HEK293 (cell line): Measurements from ENCODE around the gene ADCYAP1R1.

Source experiments
- CTCF ChIA-PET: fragments of 350-600 bp; formaldehyde crosslinking; extraction: SDS; loops from one replicate; lab custom pipeline; 2021; ENCODE audit warnings: antibody characterized with exemption; lab: Yijun Ruan, JAX
- POLR2A ChIA-PET: fragments of 300-600 bp; formaldehyde crosslinking; extraction: SDS; loops from one replicate; lab custom pipeline; 2020; ENCODE audit warnings: antibody characterized with exemption, inconsistent platforms; lab: Yijun Ruan, JAX
- H3K27ac ChIP-seq: fragments of 200-500 bp; sonication (Bioruptor generic); 2 replicates; pipeline ENCODE4 v1.5.1; 2014; ENCODE audit warnings: low read depth, low read length, control low read depth, inconsistent platforms; ENCODE audit errors: extremely low read depth
- H3K36me3 ChIP-seq, 2 experiments: fragments of 200-500 bp in 1 of 2; sonication (Bioruptor generic) in 1 of 2; 1 replicate in 1 of 2; 2 replicates in 1 of 2; pipeline ENCODE4 v1.5.1; 2014 to 2017; ENCODE audit warnings: inconsistent platforms in 2 of 2, low read length in 2 of 2; ENCODE audit not compliant: control insufficient read depth in 2 of 2, insufficient read depth in 1 of 2
- H3K4me1 ChIP-seq: fragments of 200-500 bp; sonication (Bioruptor generic); 2 replicates; pipeline ENCODE4 v1.5.1; 2014; ENCODE audit warnings: mild to moderate bottlenecking, low read length, inconsistent platforms; ENCODE audit not compliant: control insufficient read depth, insufficient read depth
- H3K4me3 ChIP-seq: 2 replicates; pipeline ENCODE4 v1.5.1; 2011; ENCODE audit warnings: low read depth, mild to moderate bottlenecking, control low read depth, low read length, moderate library complexity
- H3K9me3 ChIP-seq: fragments of 200-500 bp; sonication (Bioruptor generic); 2 replicates; pipeline ENCODE4 v1.5.1; 2014; ENCODE audit warnings: low read depth, low read length, inconsistent platforms; ENCODE audit not compliant: control insufficient read depth, insufficient read depth
- REPIN1 ChIP-seq: fragments of 450-650 bp; formaldehyde crosslinking; IDR thresholded peaks from 2 replicates; pipeline ENCODE4 v1.5.1; 2017; ENCODE audit warnings: missing biosample characterization, missing genetic modification characterization, low read depth
- SCRT2 ChIP-seq: fragments of 450-650 bp; formaldehyde crosslinking; IDR thresholded peaks from 2 replicates; pipeline ENCODE4 v1.5.1; 2016; ENCODE audit warnings: missing biosample characterization, missing genetic modification characterization
- ZBTB17 ChIP-seq: fragments of 450-650 bp; formaldehyde crosslinking; IDR thresholded peaks from 2 replicates; pipeline ENCODE4 v1.5.1; 2016; ENCODE audit warnings: missing biosample characterization, missing genetic modification characterization
- ZFHX2 ChIP-seq: fragments of 450-650 bp; formaldehyde crosslinking; conservative IDR thresholded peaks from 2 replicates; pipeline ENCODE4 v1.5.1; 2016; ENCODE audit warnings: missing biosample characterization, missing genetic modification characterization
- ZNF223 ChIP-seq: fragments of 450-650 bp; formaldehyde crosslinking; IDR thresholded peaks from 2 replicates; pipeline ENCODE4 v1.5.1; 2016; ENCODE audit warnings: missing biosample characterization, missing genetic modification characterization
- ZNF239 ChIP-seq: fragments of 450-650 bp; formaldehyde crosslinking; IDR thresholded peaks from 2 replicates; pipeline ENCODE4 v1.5.1; 2016; ENCODE audit warnings: missing biosample characterization, missing genetic modification characterization
- ZNF292 ChIP-seq: fragments of 450-650 bp; formaldehyde crosslinking; IDR thresholded peaks from 2 replicates; pipeline ENCODE4 v1.5.1; 2016; ENCODE audit warnings: low read depth, missing biosample characterization, missing genetic modification characterization, borderline replicate concordance
- ZNF404 ChIP-seq: fragments of 450-650 bp; formaldehyde crosslinking; IDR thresholded peaks from 2 replicates; pipeline ENCODE4 v1.5.1; 2017; ENCODE audit warnings: missing biosample characterization, missing genetic modification characterization
- ZNF433 ChIP-seq: fragments of 450-650 bp; formaldehyde crosslinking; IDR thresholded peaks from 2 replicates; pipeline ENCODE4 v1.5.1; 2016; ENCODE audit warnings: missing biosample characterization, missing genetic modification characterization, low read depth
- ZNF561 ChIP-seq: fragments of 450-650 bp; IDR thresholded peaks from 2 replicates; pipeline ENCODE4 v1.5.1; 2018; ENCODE audit warnings: missing biosample characterization, missing genetic modification characterization, borderline replicate concordance
- ZNF623 ChIP-seq: fragments of 450-650 bp; formaldehyde crosslinking; IDR thresholded peaks from 2 replicates; pipeline ENCODE4 v1.5.1; 2016; ENCODE audit warnings: missing biosample characterization, missing genetic modification characterization
- ZNF654 ChIP-seq: fragments of 450-650 bp; formaldehyde crosslinking; IDR thresholded peaks from 2 replicates; pipeline ENCODE4 v1.5.1; 2016; ENCODE audit warnings: low read depth, missing biosample characterization, missing genetic modification characterization
- ZNF777 ChIP-seq: fragments of 450-650 bp; formaldehyde crosslinking; IDR thresholded peaks from 2 replicates; pipeline ENCODE4 v1.5.1; 2017; ENCODE audit warnings: missing biosample characterization, missing genetic modification characterization, borderline replicate concordance
- ZXDB ChIP-seq: fragments of 450-650 bp; formaldehyde crosslinking; IDR thresholded peaks from 2 replicates; pipeline ENCODE4 v1.5.1; 2016; ENCODE audit warnings: missing biosample characterization, missing genetic modification characterization
- TF ChIP-seq, protein P1 (sequence below): fragments of 450-650 bp; formaldehyde crosslinking; IDR thresholded peaks from 2 replicates; pipeline ENCODE4 v1.5.1; 2016; ENCODE audit warnings: missing biosample characterization, missing genetic modification characterization
- TF ChIP-seq, protein P2 (sequence below): fragments of 450-650 bp; formaldehyde crosslinking; IDR thresholded peaks from 2 replicates; pipeline ENCODE4 v1.5.1; 2016; ENCODE audit warnings: missing biosample characterization, missing genetic modification characterization, borderline replicate concordance
- TF ChIP-seq, protein P3 (sequence below): fragments of 450-650 bp; formaldehyde crosslinking; IDR thresholded peaks from 2 replicates; pipeline ENCODE4 v1.5.1; 2017; ENCODE audit warnings: missing biosample characterization, missing genetic modification characterization

The ADCYAP1R1 gene

DNA sequence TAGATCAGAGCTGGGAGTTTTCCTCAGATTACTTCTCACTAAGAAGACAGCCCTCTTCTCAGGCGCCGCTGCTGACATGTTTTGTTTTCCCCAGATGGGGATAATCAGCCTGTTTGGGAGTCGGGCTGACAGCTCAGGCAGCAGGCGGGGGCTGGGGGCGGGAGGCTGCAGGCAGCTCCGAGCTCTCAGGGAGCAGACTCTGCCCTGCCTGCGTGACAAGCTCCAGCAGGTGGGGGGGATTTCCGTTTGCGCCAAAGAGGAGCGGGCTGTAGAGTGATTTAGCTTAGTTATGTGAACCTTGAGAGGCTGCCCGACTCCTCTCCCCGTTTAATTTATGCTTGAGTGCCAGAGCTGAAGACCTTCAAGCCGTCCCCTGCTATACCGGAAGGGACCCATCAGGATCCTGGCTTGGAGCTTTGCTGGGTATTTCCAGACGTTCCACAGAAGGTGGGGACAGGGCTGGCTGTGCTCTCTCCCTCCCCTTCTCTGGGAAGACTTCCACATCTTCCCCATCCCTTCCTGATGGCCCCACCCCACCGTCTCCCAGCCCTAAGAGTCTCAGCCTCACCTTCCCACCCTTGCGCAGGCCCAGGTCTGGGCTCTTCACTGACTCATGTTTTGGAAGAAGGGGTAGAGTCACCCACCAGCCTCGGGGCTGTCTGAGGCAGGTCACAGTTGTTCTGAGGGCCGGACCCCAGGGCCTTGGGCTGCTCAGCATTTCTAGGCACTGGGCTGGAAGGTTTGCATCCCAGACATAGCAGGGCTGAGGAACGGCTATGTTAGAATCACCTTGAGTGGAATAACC lies 24.7 kb upstream of the ADCYAP1R1 start:
- TF ChIP-seq ZNF654 (tag by site-specific recombination) (no peak), ZFHX2 (tag by site-specific recombination) (no peak)
- H3K4me3 ChIP-seq = no peak overlapping the region
- no peaks in the 10 kb centered on the region for H3K36me3 ChIP-seq
- H3K27ac ChIP-seq = no peak overlapping the region
- no peaks in the 10 kb centered on the region for H3K4me1 ChIP-seq
- ChIA-PET POLR2A (no interaction called here), CTCF (interaction anchor here (1.4 kb wide), 1 partner anchor 107 kb away, joined by 4 read pairs; no protein-coding TSS in a partner anchor)
- H3K9me3 ChIP-seq = no peaks in the 10 kb centered on the region

GRCh38 chr7:31028006-31028405 lies 24.1 kb upstream of the ADCYAP1R1 start:
- Histone ChIP-seq H3K9me3 (no peaks in the 10 kb centered on the region), H3K4me1 (no peaks in the 10 kb centered on the region), H3K4me3 (no peak overlapping the region), H3K36me3 (no peaks in the 10 kb centered on the region), H3K27ac (no peak overlapping the region)
- ChIA-PET CTCF (interaction anchor here (1.0 kb wide), 1 partner anchor 101 kb away, joined by 4 read pairs; no protein-coding TSS in a partner anchor), POLR2A (no interaction called here)
- TF ChIP-seq, protein P1, sequence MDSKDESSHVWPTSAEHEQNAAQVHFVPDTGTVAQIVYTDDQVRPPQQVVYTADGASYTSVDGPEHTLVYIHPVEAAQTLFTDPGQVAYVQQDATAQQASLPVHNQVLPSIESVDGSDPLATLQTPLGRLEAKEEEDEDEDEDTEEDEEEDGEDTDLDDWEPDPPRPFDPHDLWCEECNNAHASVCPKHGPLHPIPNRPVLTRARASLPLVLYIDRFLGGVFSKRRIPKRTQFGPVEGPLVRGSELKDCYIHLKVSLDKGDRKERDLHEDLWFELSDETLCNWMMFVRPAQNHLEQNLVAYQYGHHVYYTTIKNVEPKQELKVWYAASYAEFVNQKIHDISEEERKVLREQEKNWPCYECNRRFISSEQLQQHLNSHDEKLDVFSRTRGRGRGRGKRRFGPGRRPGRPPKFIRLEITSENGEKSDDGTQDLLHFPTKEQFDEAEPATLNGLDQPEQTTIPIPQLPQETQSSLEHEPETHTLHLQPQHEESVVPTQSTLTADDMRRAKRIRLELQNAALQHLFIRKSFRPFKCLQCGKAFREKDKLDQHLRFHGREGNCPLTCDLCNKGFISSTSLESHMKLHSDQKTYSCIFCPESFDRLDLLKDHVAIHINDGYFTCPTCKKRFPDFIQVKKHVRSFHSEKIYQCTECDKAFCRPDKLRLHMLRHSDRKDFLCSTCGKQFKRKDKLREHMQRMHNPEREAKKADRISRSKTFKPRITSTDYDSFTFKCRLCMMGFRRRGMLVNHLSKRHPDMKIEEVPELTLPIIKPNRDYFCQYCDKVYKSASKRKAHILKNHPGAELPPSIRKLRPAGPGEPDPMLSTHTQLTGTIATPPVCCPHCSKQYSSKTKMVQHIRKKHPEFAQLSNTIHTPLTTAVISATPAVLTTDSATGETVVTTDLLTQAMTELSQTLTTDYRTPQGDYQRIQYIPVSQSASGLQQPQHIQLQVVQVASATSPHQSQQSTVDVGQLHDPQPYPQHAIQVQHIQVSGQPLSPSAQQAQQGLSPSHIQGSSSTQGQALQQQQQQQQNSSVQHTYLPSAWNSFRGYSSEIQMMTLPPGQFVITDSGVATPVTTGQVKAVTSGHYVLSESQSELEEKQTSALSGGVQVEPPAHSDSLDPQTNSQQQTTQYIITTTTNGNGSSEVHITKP (tag by site-specific recombination) = no peak
- no peak for TF ChIP-seq SCRT2 (tag by site-specific recombination)
- TF ChIP-seq ZXDB (tag by site-specific recombination) = no peak
- TF ChIP-seq REPIN1 (tag by site-specific recombination) = no peak
- TF ChIP-seq ZNF777 (tag by site-specific recombination) = no peak
- TF ChIP-seq ZNF561 = no peak
- no peak for TF ChIP-seq ZNF223 (tag by site-specific recombination)
- TF ChIP-seq, protein P2, sequence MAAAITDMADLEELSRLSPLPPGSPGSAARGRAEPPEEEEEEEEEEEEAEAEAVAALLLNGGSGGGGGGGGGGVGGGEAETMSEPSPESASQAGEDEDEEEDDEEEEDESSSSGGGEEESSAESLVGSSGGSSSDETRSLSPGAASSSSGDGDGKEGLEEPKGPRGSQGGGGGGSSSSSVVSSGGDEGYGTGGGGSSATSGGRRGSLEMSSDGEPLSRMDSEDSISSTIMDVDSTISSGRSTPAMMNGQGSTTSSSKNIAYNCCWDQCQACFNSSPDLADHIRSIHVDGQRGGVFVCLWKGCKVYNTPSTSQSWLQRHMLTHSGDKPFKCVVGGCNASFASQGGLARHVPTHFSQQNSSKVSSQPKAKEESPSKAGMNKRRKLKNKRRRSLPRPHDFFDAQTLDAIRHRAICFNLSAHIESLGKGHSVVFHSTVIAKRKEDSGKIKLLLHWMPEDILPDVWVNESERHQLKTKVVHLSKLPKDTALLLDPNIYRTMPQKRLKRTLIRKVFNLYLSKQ (tag by site-specific recombination) = no peak
- no peak for TF ChIP-seq ZNF404 (tag by site-specific recombination)
- TF ChIP-seq ZNF623 (tag by site-specific recombination) = no peak

GRCh38 chr7:31028417-31028992 lies 23.6 kb upstream of the ADCYAP1R1 start:
- TF ChIP-seq ZNF292 (tag by site-specific recombination) (no peak), ZFHX2 (tag by site-specific recombination) (no peak), ZBTB17 (no peak), ZNF239 (tag by site-specific recombination) (no peak), ZNF433 (tag by site-specific recombination) (no peak)
- TF ChIP-seq, protein P3, sequence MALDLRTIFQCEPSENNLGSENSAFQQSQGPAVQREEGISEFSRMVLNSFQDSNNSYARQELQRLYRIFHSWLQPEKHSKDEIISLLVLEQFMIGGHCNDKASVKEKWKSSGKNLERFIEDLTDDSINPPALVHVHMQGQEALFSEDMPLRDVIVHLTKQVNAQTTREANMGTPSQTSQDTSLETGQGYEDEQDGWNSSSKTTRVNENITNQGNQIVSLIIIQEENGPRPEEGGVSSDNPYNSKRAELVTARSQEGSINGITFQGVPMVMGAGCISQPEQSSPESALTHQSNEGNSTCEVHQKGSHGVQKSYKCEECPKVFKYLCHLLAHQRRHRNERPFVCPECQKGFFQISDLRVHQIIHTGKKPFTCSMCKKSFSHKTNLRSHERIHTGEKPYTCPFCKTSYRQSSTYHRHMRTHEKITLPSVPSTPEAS = no peak
- no peak overlapping the region for H3K27ac ChIP-seq
- ChIA-PET POLR2A (no interaction called here), CTCF (interaction anchor here (0.6 to 1.0 kb wide), 2 partner anchors 50 to 101 kb away, joined by 3 to 4 read pairs; no protein-coding TSS in a partner anchor)
- no peak overlapping the region for H3K4me3 ChIP-seq
- H3K36me3 ChIP-seq = no peaks in the 10 kb centered on the region
- H3K9me3 ChIP-seq = no peaks in the 10 kb centered on the region
- no peaks in the 10 kb centered on the region for H3K4me1 ChIP-seq
